Spleen (tissue), 11 donors: Measurements from ENCODE around the gene ZFYVE28. TPM values are rescaled to one million over a fixed set of nuclear protein-coding genes. Genes with fewer than 3 reads are reported as not detected.
"Not testable (repeated sequence)": the region's sequence is repeated elsewhere in the genome, so short reads cannot be mapped to it uniquely, and the experiment has no call there.

ENCODE experiments used
- DNase-seq: peaks from one replicate; pipeline ENCODE4 v3.0.0-alpha.2; 2020
- H3K27ac ChIP-seq, 8 donors: fragments of 200-600 bp; sonication (generic) in 7 of 8; 1 replicate in 4 of 8; 2 replicates in 4 of 8; pipeline versions ENCODE4 v1.5.0 to v1.8.0; 2016 to 2021; ENCODE audit warnings: inconsistent platforms in 4 of 8, mild to moderate bottlenecking in 4 of 8, moderate library complexity in 1 of 8
- H3K27me3 ChIP-seq, 7 donors: fragments of 200-600 bp; sonication (generic) in 6 of 7; replicated peaks in 1 of 7; 1 replicate in 4 of 7; 2 replicates in 3 of 7; pipeline versions ENCODE4 v1.5.0 to v1.8.0; 2016 to 2021; ENCODE audit warnings: inconsistent platforms in 3 of 7, mild to moderate bottlenecking in 1 of 7
- H3K36me3 ChIP-seq, 6 donors: fragments of 200-600 bp; sonication (generic) in 5 of 6; 1 replicate in 4 of 6; 2 replicates in 2 of 6; pipeline versions ENCODE4 v1.5.0 to v1.8.0; 2016 to 2021; ENCODE audit warnings: inconsistent platforms in 2 of 6
- H3K4me1 ChIP-seq, 6 donors: fragments of 200-600 bp; sonication (generic) in 5 of 6; 1 replicate in 3 of 6; 2 replicates in 3 of 6; pipeline versions ENCODE4 v1.5.0 to v1.8.0; 2016 to 2021; ENCODE audit warnings: inconsistent platforms in 3 of 6
- H3K4me3 ChIP-seq, 8 donors: fragments of 200-600 bp; sonication (generic) in 7 of 8; 1 replicate in 4 of 8; 2 replicates in 4 of 8; pipeline versions ENCODE4 v1.5.0 to v1.8.0; 2016 to 2021; ENCODE audit warnings: inconsistent platforms in 4 of 8, mild to moderate bottlenecking in 4 of 8, moderate library complexity in 2 of 8
- H3K9me3 ChIP-seq, 8 donors: fragments of 200-600 bp; sonication (generic) in 7 of 8; 1 replicate in 4 of 8; 2 replicates in 4 of 8; pipeline versions ENCODE4 v1.5.0 to v1.8.0; 2016 to 2021; ENCODE audit warnings: inconsistent platforms in 4 of 8
- POLR2A ChIP-seq, 3 donors: fragments of 450-650 bp; IDR thresholded peaks; one replicate each; pipeline ENCODE4 v1.5.1; 2017; ENCODE audit warnings: antibody characterized with exemption in 3 of 3, mild to moderate bottlenecking in 1 of 3
- POLR2AphosphoS5 ChIP-seq, 3 donors: sonication (generic); formaldehyde crosslinking; IDR thresholded peaks; one replicate each; pipeline ENCODE4 v1.5.1; 2017; ENCODE audit warnings: antibody characterized with exemption in 3 of 3
- WGBS, 5 donors: extraction: QIAGEN DNeasy Blood & Tissue Kit in 3 of 5; methylation state at CpG; one replicate each; pipeline versions ENCODE4 v1.1.5 to v1.1.7; 2013 to 2018; 5-methylcytosine and 5-hydroxymethylcytosine counted together
- intact Hi-C: fragments of 100-400 bp; cut with DNase I; formaldehyde crosslinking; loops from one replicate; pipeline ENCODE4 v1.15.0; 2023; ENCODE audit warnings: low total_unique reads
- polyA plus RNA-seq, 3 donors: library from polyadenylated mRNA; stranded (reverse); fragments of 200-250 nt; gene quantifications; one replicate each; pipeline ENCODE4 v1.2.1, GENCODE V29; 2013
- total RNA-seq, 7 donors: library from RNA; depleted of rRNA in 3 of 7; stranded (reverse); fragments of >200 nt in 3 of 7; fragmentation: NEBNext Ultra II Directional in 4 of 7; extraction: Animal tissue kit (Norgen Biotek cat#: 25700) in 4 of 7; gene quantifications; one replicate each; pipeline versions ENCODE4 v1.1.0 to v1.2.1, GENCODE V29; 2016 to 2021
- TF ChIP-seq, protein P1 (sequence below), 11 experiments: fragments of 200-600 bp in 7 of 11; fragments of 450-650 bp in 4 of 11; sonication (generic) in 4 of 11; IDR thresholded peaks in 8 of 11; conservative IDR thresholded peaks in 3 of 11; 1 replicate in 7 of 11; 2 replicates in 4 of 11; pipeline versions ENCODE4 v1.4.0 to v1.8.0; 2016 to 2021; ENCODE audit warnings: antibody characterized with exemption in 11 of 11, inconsistent platforms in 4 of 11, mild to moderate bottlenecking in 1 of 11
- donor health status: healthy with polysubstance abuse.
- donor health status: DM: no; HTN: no; CAD: no; lungs with moderate emphysema.
- donor health status: DM: no; HTN: no; CAD: no.
- donor health status: Bipolar disorder and iron deficiency.
- donor health status: healthy.
- donor health status: DM: no; HTN: no; CAD: no.
- donor health status: DM: yes; HTN: yes; CAD: no.

ZFYVE28 gene
- total and polyA plus RNA-seq, 10 donors = 2.7 to 31.3 (median 12.6) TPM

DNA sequence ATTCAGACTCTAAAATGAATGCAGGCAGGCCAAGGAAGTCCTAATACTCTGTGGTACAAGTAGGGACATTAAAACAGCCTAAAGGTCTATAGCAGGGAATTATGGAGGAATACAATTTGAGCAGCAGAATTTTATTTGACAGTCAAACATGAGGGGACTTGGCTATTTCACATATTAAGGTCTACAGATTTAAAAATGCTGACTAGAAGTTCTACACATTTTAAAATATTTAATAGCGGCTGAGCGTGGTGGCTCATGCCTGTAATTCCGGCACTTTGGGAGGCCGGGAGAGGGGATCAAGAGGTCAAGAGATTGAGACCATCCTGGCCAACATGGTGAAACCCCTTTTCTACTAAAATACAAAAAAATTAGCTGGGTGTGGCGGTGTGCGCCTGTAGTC lies 187.4 kb downstream of the ZFYVE28 start:
- WGBS, 5 donors = 95 to 99% (median 98%) methylated on average over 6 of the region's 6 CpGs
- intact Hi-C loops = no loop called here

DNA sequence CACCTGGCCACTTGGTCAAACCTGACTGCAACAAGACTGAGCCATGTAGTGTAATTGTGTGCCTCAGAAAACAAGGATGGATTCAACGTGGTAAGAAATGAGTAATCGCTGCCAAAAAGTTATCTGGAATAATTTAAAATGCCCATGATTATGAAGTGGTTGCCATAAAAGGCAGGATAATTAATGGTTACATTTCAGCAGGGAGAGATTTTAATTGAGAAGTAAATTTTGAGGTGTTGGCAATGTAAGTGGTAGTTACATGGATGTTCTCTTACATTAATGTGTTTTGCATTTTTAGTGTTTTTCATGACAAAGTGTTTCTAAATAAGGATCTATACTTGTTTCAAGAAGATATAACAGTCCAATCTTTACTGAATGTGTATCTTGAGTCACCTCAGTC lies 192.2 kb downstream of the ZFYVE28 start:
- Histone ChIP-seq H3K36me3 (peaks cover 0 to 86% (median 9%) of the 10 kb centered on the region in 6 donors), H3K4me1 (no peaks in the 10 kb centered on the region), H3K9me3 (no peaks in the 10 kb centered on the region), H3K27me3 (no peaks in the 10 kb centered on the region), H3K27ac (no peak overlapping the region), H3K4me3 (no peak overlapping the region)
- intact Hi-C loops = no loop called here
- 81 to 94% (median 92%) methylated on average over 2 of the region's 2 CpGs for WGBS, 5 donors
- TF ChIP-seq POLR2A (IDR thresholded peaks at IDR 0.05) (no peak), POLR2AphosphoS5 (IDR thresholded peaks at IDR 0.05) (no peak)
- TF ChIP-seq, protein P1, sequence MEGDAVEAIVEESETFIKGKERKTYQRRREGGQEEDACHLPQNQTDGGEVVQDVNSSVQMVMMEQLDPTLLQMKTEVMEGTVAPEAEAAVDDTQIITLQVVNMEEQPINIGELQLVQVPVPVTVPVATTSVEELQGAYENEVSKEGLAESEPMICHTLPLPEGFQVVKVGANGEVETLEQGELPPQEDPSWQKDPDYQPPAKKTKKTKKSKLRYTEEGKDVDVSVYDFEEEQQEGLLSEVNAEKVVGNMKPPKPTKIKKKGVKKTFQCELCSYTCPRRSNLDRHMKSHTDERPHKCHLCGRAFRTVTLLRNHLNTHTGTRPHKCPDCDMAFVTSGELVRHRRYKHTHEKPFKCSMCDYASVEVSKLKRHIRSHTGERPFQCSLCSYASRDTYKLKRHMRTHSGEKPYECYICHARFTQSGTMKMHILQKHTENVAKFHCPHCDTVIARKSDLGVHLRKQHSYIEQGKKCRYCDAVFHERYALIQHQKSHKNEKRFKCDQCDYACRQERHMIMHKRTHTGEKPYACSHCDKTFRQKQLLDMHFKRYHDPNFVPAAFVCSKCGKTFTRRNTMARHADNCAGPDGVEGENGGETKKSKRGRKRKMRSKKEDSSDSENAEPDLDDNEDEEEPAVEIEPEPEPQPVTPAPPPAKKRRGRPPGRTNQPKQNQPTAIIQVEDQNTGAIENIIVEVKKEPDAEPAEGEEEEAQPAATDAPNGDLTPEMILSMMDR (IDR thresholded peaks at IDR 0.05 in 8 of 11, conservative IDR thresholded peaks at IDR 0.05 in 3 of 11) = no peak
- no peak for DNase-seq

More for the DNA sequence above, 187.4 kb downstream of the ZFYVE28 start:
- no peak overlapping the region for H3K27ac ChIP-seq
- TF ChIP-seq, protein P1 (IDR thresholded peaks at IDR 0.05 in 8 of 11, conservative IDR thresholded peaks at IDR 0.05 in 3 of 11) = no peak
- TF ChIP-seq POLR2AphosphoS5 (IDR thresholded peaks at IDR 0.05) (no peak), POLR2A (IDR thresholded peaks at IDR 0.05) (no peak)
- peaks cover 0 to 84% (median 25%) of the 10 kb centered on the region in 6 donors for H3K36me3 ChIP-seq
- no peaks in the 10 kb centered on the region for H3K9me3 ChIP-seq
- DNase-seq = no peak
- no peaks in the 10 kb centered on the region for H3K27me3 ChIP-seq
- H3K4me3 ChIP-seq = no peak overlapping the region
- H3K4me1 ChIP-seq = peaks cover 0 to 9% (median 0%) of the 10 kb centered on the region in 6 donors

DNA sequence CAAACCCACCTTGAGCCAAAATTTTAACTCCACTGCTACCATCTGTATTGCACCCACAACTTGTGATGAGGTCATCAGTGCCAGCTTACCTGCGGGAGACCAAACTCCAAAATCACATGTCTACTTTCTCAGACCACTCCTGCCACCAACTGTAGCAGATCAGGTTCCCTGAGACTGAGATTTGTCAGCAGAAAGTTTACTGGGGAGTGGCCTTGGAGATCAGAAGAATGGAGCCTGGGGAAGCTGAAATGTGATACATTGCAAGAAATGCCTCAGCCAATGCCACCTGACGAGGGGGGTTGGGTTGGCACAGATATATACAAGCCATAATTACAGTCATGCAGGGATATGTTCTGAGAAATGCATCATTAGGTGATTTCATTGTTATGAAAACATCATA lies 195.6 kb downstream of the ZFYVE28 start:
- WGBS, 5 donors = 92 to 98% (median 95%) methylated on average over 2 of the region's 2 CpGs
- intact Hi-C loops = loop anchor here (5.0 kb wide), 1 partner anchor 219 kb away; no protein-coding TSS in a partner anchor
- Histone ChIP-seq H3K9me3 (no peaks in the 10 kb centered on the region), H3K36me3 (peaks cover 0 to 61% (median 5%) of the 10 kb centered on the region in 6 donors), H3K4me3 (no peak overlapping the region), H3K27ac (no peak overlapping the region), H3K27me3 (no peaks in the 10 kb centered on the region), H3K4me1 (peaks cover 0 to 9% (median 3%) of the 10 kb centered on the region in 6 donors)
- no peak for DNase-seq
- TF ChIP-seq POLR2AphosphoS5 (IDR thresholded peaks at IDR 0.05) (no peak), POLR2A (IDR thresholded peaks at IDR 0.05) (no peak)
- TF ChIP-seq, protein P1 (IDR thresholded peaks at IDR 0.05 in 8 of 11, conservative IDR thresholded peaks at IDR 0.05 in 3 of 11) = no peak

DNA sequence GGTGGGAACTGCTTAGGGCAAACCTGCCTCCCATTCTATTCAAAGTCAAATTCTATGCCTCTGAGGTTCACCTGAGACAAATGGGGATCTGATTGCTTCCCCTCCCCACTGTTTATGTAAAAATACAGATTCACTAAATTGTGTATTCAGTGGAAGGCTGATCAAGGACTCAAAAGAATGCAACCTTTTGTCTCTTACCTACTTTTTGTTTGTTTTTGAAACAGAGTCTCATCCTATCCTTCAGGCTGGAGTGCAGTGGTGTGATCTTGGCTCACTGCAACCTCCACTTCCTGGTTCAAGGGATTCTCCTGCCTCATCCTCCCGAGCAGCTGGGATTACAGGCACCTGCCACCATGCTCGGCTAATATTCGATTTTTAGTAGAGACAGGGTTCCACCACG lies 197.1 kb downstream of the ZFYVE28 start:
- 65 to 84% (median 81%) methylated on average over 4 of the region's 4 CpGs for WGBS, 5 donors
- H3K27me3 ChIP-seq, DNase-seq, H3K9me3 ChIP-seq, H3K4me1 ChIP-seq, H3K27ac ChIP-seq, H3K4me3 ChIP-seq: not testable (repeated sequence)
- peaks cover 0 to 49% (median 5%) of the 10 kb centered on the region in 6 donors for H3K36me3 ChIP-seq
- intact Hi-C loops = loop anchor here (5.0 kb wide), 1 partner anchor 221 kb away; no protein-coding TSS in a partner anchor
